ENCODE results near the gene EHD4.

GRCh38 chr15:41907141-41907540 is 65.2 kb downstream of the EHD4 start:
- TF ChIP-seq, protein P1, sequence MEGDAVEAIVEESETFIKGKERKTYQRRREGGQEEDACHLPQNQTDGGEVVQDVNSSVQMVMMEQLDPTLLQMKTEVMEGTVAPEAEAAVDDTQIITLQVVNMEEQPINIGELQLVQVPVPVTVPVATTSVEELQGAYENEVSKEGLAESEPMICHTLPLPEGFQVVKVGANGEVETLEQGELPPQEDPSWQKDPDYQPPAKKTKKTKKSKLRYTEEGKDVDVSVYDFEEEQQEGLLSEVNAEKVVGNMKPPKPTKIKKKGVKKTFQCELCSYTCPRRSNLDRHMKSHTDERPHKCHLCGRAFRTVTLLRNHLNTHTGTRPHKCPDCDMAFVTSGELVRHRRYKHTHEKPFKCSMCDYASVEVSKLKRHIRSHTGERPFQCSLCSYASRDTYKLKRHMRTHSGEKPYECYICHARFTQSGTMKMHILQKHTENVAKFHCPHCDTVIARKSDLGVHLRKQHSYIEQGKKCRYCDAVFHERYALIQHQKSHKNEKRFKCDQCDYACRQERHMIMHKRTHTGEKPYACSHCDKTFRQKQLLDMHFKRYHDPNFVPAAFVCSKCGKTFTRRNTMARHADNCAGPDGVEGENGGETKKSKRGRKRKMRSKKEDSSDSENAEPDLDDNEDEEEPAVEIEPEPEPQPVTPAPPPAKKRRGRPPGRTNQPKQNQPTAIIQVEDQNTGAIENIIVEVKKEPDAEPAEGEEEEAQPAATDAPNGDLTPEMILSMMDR (IDR thresholded peaks at IDR 0.05) = no peak
- TF ChIP-seq POLR2A (IDR thresholded peaks at IDR 0.05) = no peak
